ENCODE data around the gene SPATA18.
"Not testable (repeated sequence)": the region's sequence is repeated elsewhere in the genome, so short reads cannot be mapped to it uniquely, and the experiment has no call there.

SPATA18 gene

DNA sequence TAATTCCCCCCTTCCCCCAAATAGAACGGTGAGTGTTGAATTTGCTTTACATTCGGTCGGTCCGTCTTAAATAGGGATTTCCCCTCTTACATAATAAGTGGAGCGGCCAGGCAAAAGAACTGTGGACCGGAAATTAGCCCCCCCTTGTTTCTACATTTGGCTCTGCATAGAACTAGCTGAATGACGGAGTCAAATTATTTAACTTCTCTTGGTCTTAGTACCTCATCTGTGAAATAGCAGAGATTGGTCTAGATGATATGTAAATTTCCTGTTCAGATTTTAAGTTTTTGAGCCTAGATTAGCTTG lies 1.3 kb downstream of the SPATA18 start:
- DNase-seq, result no peak

DNA sequence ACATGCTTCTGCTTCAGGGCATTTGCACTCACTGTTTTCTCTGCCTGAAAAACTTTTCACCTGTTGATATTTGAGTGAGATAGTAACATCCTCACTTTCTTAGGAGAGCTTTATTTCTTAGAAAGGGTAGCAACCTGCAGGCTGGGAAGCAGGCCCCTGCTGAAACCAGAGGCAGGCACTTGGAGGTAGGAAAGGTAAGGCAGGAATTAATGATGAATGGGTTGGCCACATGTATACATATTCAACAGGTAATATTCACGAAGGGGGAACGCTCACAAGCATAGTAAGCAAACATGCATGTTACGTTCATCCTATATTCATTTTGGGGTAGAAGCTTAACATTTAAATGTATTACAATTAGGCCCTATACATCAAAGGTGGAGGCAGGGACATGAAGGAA lies 3.1 kb downstream of the SPATA18 start:
- DNase-seq, result no peak

DNA sequence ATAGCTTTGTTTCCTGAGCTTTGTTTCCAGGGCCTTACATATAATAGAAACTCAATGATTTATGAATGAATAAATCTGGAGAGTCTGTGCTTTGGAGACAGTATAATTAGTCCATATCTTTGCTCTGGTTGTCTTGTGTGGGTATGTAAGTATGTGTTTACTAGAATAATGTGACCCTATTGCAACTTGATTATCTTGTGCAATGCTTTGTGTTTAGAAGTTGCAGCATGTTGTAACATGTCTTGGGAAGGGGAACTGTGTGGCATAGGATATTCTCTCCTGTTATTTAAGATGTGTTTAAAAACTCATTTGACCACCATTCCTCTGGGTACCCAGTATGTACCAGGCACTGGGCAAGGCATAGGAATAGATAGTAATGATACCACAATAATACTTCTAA lies 6.1 kb downstream of the SPATA18 start:
- no peak for DNase-seq

DNA sequence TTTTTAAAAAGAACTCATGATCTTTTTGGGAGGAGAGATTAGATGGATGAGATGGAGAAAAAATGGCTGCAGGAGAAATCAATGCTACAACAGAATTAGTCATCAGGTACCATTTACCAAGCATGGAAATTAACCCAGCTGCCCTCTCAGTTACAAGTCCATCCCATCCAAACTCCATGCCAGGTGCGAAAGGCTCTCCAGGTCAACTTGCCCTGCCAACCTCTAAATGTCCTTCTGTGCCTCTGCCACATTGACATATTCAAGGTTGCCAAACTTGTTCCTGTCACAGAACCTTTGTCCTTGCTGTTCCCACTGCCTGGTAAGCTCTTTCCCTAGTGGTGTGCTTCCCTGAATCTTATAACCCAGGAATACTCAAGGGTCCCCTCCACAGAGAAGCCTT lies 7.2 kb downstream of the SPATA18 start:
- no peak for DNase-seq

DNA sequence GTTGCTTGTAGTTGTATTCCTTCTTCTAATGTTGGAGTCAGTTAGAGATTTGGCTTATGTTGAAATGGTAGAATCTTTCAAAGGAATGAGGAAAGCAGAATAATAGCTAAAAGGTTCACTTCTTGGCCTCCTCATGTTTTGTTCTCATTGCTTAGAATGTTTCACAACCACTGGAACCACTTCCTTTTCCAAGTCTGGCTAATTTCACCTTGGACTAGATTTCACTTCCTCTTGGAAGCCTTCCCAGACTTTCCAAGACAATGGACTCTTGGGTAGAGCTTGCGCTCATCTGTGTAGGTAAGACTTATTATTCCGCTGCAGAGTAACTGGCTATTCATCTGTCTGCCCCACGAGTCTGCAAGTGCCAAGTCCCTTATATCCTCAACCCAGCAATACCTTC lies 8.3 kb downstream of the SPATA18 start:
- DNase-seq, result no peak

DNA sequence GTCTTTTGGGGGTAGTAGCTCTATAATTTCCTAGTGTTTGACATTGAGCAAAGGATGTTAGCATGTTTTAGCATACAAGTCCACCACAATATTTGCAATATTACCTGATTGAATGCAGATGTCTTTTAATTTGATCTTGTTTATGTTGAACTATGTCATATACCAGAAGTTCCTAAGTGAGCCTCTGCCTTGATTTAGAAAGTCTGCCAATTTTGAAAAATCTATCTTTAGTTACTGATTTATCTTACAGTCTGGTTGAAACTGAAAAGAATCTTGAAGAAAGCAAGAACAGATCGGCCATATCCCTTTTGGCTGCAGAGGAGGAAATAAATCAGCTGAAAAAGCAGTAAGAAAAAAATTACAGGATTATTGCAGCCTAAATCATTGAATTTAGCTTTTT lies 18.5 kb downstream of the SPATA18 start:
- no peak for DNase-seq

DNA sequence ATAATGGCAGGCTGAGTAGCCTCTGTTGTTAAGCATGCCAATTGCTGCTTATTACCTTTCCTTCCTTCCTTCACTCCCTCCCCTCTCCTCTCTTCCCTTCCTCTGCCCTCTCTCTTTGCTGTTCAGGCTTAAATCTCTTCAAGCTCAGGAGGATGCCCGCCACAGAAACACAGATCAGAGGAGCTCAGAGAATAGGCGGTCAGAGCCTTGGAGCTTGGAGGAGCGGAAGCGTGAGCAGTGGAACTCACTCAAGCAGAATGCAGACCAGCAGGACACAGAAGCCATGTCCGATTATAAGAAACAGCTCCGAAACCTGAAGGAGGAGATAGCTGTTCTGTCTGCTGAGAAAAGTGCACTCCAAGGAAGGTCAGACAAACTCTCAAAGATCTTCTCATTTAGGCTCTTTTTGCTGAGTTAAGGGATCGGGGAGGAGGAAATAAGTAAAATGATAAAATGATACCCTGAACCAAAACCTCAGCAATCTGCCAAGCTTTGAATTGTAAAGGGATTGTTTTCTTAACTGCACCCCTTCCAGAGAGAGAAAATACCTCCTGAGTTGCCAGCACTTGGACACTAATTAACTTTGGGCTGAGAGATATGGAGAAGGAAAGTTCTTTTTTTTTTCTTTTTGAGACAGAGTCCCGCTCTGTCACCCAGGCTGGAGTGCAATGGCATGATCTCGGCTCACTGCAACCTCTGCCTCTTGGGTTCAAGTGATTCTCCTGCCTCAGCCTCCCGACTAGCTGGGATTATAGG lies 20.9 kb downstream of the SPATA18 start:
- no peak for DNase-seq

DNA sequence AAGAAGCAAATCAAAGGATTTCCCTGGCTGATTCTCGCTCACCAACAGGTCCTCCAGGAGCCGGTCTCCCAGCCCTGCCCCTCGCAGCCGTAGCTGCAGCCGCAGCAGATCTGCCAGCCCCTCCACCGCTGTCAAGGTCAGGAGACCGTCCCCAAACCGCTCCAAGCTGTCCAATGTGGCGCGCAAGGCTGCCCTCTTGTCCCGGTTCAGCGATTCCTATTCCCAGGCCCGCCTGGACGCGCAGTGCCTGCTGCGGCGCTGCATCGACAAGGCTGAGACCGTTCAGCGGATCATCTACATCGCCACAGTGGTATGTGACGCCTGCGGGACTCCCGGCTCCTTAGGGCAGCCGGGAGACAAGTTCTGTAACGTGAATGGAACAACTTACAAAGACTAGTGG lies 25.6 kb downstream of the SPATA18 start:
- no peak for DNase-seq

DNA sequence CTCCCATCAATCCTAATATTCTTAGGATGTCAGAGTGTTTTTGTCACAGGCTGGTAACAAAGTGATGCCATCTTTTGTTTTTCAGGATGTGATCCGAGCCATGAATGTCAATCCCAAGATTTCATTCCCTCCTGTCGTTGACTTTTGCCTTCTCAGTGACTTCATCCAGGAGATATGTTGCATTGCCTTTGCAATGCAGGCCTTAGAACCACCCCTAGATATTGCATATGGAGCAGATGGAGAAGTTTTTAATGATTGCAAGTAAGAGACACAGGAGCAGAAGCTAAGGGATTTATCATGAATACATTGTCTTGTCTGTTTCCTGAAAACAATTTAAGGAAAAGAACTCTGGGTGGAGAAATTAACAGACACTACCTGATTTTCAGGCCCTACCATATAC lies 28.6 kb downstream of the SPATA18 start:
- DNase-seq, result no peak

DNA sequence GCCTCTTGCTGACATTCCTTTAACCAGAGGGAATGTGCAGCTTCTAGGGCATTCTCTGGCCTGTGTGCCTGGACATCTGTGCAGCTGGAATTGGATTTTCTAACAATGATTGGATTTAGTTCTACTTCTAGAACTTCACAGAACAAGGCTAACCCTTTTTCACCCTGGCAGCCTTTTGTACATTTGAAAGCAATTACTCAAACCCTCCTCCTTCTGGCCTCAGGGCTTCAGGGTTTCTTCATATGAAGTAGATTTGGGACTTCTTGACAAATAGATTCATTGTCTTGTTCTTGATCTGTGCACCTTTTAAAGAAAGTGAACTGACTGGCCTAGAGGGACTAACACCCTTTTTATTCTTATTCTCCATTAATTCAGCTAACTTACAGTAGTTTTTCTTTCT lies 30.1 kb downstream of the SPATA18 start:
- DNase-seq, result no peak

DNA sequence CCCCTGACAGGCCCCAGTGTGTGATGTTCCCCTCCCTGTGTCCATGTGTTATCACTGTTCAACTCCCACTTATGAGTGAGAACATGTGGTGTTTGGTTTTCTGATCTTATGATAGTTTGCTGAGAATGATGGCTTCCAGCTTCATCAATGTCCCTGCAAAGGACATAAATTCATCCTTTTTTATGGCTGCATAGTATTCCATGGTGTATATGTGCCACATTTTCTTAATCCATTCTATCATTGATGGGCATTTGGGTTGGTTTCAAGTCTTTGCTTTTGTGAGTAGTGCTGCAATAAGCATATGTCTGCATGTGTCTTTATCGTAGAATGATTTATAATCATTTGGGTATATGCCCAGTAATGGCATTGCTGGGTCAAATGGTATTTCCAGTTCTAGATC lies 35.3 kb downstream of the SPATA18 start:
- DNase-seq, result not testable (repeated sequence)

DNA sequence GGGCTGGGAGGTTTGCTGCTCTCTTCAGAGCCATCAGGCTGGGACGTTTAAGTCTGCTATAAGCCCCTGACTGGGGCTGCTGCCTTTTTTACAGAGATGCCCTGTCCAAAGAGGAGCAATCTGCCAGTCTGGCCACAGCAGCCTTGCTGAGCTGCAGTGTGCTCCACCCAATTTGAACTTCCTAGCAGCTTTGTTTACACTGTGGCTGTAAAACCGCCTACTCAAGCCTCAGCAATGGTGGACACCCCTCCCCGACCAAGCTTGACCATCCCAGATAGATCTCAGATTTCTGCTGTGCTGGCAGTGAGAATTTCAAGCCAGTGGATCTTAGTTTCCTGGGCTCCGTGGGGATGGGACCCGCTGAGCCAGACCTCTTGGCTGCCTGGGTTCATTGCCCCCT lies 40.7 kb downstream of the SPATA18 start:
- DNase-seq, result no peak

DNA sequence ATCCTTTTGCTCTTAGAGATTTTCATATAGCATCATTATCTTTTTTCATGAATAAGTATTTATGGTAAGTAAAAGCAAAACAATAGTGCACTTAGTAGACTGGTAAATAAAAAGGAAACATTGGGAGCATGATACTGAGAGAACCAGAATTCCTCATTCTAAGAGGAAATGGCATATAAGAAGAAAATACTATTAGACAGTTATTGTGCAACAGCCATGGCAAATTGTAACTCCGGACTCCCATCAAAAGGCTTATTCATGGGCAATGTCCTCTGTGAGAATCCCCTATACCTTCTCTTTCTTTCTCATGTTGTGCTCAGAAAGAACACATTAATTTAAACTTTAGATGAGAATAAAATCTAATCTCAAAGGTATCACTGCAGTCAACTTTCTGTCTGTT lies 42.4 kb downstream of the SPATA18 start:
- no peak for DNase-seq

DNA sequence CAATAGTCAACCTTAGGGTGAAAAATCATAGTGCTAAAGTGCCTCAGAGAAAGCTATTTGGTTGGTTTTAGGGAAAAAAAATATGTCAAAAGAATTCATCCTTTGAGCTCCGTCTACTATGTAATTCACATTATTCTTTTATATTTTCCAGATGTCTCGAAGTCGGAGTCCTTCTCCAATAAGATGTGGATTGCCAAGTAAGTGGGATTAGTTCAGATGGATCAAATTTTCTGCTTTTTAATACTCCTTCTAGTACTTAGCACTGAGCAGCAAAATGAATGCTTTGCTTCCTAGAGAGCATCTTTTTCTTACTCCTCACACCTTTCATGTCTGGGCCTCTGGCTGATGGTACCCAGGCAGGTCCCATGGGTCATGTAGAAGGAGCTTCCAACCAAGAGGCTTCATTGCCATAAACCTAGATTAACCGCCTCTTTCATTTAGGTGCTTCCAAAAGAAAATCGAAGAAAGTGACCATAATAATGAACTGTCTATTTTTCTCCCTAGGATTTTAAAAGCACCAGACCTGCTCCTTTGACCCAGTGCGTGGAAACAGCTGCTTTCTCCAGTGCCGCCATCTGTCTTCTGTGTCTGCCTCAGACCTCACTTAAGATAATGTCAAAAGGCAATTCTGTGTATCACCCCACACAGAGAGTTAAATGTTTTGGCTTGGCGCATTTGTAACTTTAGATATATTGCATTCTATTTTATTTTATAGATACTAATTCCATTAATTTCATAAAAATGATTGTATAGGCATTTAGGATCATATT lies 43.5 kb downstream of the SPATA18 start:
- no peak for DNase-seq

DNA sequence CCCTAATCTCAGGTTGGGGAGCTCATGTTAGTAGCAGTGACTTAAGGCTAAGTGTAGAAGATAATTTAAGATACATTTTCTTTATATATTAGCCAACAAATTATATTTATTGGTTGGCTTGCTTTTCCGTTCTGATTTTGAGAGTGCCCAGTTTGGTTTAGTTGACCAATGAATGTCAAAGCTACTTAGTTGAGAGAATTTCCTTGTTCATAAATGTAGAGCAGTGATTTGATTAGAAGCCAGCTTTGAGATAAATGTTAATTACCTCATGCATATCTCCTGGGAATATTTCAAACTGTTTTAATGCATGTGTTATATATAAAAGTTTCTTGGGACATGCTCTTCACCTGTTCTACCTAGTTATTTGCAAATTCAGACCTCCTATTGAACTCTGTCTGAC lies 44.3 kb downstream of the SPATA18 start:
- DNase-seq, result no peak

DNA sequence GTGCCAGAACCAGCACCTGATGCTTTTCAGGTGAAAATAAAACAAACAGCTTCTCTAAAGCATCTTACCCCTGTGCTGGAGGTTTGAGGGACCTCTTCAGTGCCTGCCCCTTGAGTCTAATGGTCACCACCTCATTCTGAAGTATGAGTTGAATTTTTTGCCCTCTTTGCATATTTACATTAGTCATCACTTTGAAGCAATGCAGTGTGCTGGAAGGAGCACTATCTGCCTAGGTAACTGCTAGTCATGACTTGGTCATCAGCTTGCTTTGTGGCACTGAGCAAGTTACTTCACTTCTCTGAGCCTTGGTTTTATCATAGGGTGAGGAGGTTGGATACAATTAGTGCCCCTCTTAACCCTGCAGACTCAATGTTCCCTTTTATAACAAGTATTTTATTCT lies 44.9 kb downstream of the SPATA18 start:
- DNase-seq, result no peak

DNA sequence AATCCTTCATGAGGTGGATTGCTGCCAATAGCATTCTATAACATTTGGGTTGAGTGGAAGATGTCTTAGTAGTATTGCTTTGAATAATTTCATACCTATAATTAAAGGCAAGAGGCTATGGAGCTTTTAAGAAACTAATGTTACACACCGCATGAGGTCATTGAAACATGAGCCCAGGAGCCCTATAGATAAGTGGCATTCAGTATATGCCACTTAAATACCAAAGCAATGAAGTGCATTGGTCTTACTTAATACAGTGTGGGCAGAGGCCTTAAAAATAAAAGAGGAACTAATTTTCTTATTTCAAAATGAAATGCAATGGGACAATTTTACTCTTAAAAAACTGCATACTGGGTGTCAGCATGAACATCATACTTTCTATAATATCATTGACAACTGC lies 47.5 kb downstream of the SPATA18 start:
- no peak for DNase-seq

DNA sequence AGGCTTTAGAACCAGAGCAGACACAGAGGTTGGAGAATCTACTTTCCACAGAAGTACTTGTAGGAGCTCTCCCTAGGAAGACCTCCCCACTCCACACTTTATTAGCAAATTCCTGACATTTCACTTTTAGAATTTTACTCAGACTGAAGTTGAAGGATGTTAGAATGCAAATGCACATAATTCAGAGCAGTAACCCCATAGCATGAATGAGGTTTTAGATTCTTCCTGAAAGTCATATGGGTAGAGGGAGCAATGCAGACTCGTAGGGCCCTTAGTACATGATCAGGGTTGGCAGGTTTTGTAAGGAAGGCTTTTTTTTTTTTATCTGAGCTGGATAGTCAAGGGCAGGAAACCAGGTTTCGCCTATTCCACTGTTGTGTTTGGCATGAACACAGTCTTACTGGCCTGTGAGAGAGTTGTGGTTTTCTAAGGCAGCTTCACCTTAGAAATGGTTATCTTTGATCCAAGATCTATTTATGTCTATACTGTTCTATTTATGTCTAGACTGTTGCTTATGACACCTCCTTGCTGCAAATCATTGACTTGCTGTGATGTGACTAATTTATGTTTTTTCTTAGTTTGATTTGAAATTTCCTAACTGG lies 48.9 kb downstream of the SPATA18 start:
- DNase-seq, result no peak

DNA sequence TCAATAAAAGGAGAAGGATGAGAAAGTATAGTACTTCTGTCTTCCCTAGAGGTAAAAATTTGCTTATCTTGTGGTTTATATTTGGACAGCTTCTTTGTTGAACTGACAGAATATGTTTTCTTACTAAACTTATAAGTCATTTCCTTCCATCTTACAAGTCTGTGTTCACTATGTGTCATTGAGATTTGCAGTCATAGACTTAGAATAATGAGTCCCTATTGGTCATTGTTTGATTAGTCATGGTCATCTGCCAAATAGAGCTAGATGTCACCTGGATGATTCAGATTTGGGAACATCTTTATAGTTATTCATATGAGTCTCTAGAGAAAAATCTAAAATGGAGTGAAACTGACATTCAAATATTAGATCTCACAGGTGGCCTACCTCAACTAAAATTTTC lies 51.5 kb downstream of the SPATA18 start:
- no peak for DNase-seq

DNA sequence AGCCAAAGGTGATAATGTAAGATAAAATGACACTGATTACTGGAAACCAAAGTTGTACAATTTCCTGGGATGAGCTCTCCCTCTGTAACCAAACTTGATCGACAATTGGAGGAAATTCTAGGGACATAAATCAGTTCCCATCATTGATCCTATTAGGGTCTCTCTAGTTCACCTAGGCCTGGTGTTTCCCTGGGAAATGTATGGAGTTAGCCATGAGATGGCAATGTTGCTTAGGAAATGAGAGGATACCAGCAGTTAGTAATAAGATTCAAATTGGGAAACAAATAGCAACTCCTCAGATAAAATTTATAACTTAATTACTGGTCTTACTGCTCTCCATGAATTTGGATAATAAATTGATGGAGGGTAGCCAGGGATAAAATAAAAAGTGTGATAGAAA lies 52.2 kb downstream of the SPATA18 start:
- no peak for DNase-seq

DNA sequence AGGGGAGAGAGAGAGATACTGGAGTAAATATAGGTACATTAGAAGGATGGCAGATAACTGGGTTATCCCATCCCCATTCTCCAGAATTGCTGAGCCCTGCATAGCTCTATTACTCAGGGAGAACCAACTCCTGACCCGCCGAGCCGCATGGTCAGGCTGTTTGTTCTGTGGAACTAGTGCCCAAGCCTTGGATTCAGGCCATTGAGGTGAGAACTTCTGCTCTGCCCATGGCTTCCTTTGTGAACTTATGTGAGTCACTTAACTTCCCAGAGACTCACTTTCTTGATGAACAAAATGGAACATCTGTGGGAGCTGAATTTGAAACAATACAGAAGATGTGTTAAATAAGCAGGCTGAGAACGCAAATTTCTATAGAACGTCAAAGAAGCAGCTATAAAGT lies 54.2 kb downstream of the SPATA18 start:
- no peak for DNase-seq

DNA sequence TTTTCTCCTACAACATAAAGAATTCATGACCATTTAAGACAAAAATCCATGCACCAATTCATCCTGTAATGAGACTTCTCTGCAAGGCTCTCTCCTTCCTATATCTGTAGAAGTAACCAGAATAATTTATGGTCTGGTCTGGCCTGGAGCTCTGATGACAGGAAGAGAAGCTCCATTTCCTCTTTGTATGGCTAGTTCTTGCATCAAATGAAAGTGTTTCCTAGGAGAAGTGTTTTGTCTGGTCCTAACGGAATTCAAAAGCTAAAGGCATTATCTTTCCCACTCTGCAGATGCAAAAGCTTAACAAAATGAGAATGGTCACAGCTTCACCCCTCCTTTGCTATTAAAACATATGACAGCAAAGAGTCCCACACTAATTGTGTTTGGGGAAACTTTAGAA lies 55.1 kb downstream of the SPATA18 start:
- no peak for DNase-seq

DNA sequence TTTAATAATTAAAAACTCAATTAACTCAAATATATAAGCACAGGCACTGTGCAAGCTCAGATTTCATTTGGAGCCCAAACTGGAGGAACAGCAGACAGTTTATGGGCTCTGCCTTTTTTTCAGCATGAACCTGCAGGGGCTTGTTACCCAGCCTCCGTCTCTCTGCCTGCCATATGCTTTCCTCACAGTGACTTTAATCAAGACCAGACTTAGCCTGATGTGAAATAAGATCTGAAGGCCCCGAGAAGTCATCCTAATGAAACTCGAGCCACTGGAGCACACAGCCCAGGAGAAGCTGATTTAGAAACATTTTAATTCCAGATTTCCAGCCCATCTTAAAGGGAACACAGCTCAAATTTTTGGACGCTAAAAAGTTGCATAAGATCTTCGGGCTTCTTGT lies 55.6 kb downstream of the SPATA18 start:
- DNase-seq, result no peak

DNA sequence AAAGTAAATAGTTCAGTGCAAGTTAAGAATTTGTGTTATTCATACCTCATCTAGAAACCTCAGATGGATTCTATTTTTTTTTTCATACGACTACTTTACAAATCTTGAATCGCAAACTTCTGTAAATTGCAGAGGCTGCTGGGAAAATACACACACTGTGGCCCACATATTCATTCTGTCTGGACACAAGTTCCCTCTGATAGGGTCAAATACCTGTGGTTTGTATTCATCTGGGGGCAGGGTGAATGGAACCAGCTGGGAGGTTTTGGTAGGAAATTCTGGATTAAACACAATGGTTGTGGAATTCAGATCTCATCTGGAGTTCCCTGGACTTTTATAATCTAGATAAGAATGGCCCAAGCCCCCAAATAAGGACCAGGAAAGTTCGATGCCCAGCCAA lies 56.2 kb downstream of the SPATA18 start:
- no peak for DNase-seq

DNA sequence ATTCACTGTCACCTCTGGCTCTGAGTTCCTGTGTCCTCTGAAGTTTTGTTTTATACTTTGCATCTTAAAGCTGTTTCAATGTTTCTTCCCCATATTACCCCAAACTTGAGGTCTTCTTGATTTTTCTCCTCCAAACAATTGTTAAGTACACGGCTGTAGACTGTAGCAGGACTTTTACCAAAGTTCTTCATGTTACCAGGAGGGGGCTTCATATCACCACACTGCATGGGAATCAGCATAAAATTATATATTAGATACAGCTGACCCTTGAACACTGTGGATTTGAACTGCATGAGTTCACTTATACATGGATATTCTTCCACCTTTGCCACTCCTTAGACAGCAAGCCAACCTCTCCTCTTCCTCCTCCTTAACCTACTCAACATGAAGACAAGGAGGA lies 56.6 kb downstream of the SPATA18 start:
- DNase-seq, result no peak

Measured in hippocampal formation (tissue), 2 donors.